Measurements from ENCODE around the gene LYPD4.
A peak's percentile ranks its signal among the peaks of the same experiment; 100 is the strongest.

Gene LYPD4

DNA sequence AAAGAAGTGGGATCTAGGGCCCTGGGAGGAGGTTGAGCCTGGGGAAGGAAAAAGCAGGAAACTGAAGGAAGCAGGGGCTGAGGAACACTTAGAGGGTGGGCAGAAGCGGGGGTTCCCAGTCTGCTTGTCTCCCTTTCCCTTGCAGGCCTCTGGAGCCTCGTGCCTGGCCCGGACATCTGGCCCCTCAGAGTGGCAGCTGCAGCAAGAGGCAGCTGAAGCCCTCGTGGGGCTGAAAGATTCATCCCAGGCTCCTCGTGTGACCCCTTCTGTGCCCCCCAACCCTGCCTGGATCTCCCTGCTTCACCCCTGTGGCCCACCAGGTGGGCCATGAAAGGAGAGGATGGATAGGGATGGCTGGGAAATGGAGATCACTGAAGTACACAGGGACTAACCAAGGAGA lies 5.9 kb upstream of the LYPD4 start:
- no peak for DNase-seq

- peak; percentile 50 for DNase-seq
Observed at GRCh38 chr19:41849067-41849466, 4.6 kb upstream of the LYPD4 start.

DNA sequence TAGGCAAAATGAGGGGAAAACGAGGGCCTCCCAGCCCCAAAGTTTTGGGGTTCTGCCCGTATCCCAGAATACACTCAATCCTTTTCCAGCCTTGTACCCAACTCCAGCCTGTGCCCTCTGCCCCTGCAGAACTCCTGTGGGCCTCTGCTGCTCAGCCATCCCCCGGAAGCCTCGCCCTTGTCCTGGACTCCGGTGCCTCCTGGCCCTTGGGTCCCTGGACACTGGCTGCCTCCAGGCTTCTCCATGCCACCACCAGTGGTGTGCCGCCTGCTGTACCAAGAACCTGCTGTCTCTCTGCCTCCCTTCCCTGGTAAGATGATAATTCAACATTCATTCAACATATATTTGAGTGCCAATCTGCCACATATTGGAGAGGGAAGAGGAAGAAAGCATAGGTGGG lies 4.2 kb upstream of the LYPD4 start:
- peak; percentile 56 for DNase-seq

- peak; percentile 47 for DNase-seq
Observed at GRCh38 chr19:41847351-41848105, 3.0 kb upstream of the LYPD4 start.

DNA sequence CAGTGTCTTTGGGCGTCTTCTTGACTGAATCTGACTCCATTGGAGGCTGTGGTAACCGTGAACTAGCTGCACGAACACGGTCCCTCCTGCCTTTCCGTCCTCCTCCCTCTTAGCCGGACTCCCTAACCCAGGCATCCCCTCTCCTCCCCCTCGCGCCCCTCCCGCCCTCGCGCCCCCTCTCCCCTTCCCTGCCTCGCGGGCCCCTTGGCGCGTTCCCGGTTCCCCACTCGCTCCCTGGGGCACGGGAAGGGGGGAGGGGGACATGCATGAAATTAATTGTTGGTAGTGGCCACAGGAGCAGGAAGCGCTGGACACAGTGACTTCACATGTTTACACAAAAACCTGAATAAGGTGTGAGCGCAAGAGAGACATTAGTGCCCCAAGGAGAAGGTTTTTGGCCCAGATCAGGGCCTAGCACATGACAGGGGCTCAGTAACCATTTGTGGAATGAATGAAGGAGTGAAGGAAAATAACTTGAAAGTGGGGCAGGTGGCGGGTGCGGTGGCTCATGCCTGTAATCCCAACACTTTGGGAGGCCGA lies 638 bp upstream of the LYPD4 start:
- no peak for DNase-seq

GRCh38 chr19:41845001-41845050 lies 343 bp upstream of the LYPD4 start, which contains the start of gene DMRTC2:
Gene DMRTC2, plus strand, starts transcription at chr19:41845042. Its CDS starts 2,387 bp downstream, at chr19:41847429.
- DNase-seq = no peak

DNA sequence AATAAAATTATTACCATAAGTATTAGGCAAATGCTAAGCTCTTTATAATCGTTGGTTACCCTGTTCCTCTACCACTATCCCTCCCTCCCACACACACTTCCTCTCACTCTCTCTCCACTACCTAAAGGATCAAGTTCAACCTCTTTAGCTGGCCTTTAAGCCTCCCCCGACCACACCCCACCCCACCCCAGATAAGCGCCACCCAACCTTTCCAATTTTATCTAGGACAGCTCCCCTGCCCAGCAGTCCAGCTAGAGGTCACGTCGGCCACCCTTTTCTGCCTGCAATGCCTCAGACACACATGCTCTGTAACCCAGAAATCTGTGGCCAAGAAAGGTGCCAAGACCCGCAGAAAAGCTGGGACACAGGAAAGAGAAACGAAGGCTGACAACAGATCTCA lies 1.1 kb downstream of the LYPD4 start:
- DNase-seq = peak; percentile 22

- DNase-seq = no peak
Observed at GRCh38 chr19:41839211-41839610, 5.3 kb downstream of the LYPD4 start.

- DNase-seq = peak; percentile 50
Observed at GRCh38 chr19:41837981-41838708, 6.3 kb downstream of the LYPD4 start.

- peak; percentile 66 for DNase-seq
Observed at GRCh38 chr19:41821003-41821735, 23.3 kb downstream of the LYPD4 start.

DNA sequence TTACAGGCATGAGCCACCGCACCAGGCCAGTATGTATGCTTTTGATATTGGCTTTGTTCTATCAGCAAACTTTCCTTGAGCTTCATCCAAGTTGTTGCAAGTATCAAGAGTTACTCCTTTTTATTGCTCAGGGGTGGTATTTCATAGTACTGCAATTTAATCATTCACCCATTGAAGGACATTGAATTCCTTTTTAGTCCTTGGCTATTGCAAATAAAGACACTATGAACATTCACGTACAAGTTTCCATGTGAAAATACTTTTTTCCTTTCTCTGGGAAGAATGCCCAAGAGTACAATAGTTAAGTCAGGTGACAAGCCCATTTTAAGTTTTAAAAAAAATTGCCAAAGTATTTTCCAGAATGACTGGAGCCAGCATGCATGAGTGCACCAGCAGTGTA lies 27.7 kb downstream of the LYPD4 start:
- DNase-seq = no peak

DNA sequence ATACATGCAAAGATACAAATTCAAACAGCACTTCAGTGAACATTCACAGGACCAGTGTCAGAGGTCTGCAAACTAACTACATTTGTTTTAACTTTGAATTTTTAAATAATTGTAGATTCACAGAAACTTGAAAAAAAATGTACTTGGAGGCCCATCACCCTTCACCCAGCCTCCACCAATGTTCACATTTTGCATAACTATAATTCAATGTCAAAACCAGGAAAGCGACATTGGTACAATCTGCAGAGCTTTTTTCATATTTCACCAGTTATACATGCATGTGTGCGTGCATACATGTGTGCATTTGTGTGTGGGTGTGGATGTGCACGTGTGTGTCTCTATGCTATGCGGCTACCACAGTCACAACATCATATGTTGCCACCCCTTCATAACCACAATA lies 29.2 kb downstream of the LYPD4 start:
- no peak for DNase-seq

DNA sequence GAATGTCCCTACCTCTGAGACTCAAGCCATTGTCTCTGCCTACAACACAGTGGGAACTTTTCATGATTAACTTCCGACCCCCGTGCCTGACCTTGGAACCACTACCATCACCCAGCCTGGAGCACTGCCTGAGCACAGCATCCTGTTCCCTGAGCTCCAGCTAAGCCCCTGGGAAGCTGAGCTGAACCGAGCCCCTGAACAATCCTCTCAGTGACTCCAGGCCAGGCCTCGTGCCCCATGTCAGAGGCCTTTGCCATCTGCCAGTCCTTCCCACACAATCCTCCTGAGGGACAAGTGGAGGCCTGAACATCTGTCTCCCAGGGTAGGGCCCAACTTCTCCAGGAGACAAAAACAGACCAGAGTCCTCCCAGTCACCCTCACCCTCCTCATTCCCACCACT lies 30.6 kb downstream of the LYPD4 start:
- no peak for DNase-seq

DNA sequence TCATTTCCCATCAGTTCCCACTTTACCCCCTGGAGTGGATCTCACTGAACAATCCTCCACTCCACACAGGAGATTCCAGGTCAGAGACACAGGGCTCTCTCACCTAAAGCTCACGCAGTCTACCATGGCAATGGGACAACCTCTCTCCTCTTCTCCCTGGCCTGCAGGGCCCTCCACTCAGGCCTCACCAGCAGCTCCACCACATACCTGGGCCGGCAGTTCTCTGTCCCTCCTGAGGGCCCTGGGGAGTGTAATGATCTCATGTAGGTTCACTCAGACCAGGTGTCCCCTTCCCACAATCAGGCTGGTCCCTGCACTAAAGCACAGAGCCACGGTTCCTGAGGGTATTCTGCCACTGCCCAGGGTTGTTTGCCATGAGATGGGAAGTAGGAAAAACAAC lies 32.5 kb downstream of the LYPD4 start:
- no peak for DNase-seq

GRCh38 chr19:41811036-41811435 lies 33.4 kb downstream of the LYPD4 start:
- DNase-seq = no peak

- DNase-seq = no peak
Observed at GRCh38 chr19:41810301-41810700, 34.2 kb downstream of the LYPD4 start.

GRCh38 chr19:41808663-41809566 lies 35.6 kb downstream of the LYPD4 start:
- peak; percentile 27 for DNase-seq

GRCh38 chr19:41807176-41807575 lies 37.3 kb downstream of the LYPD4 start:
- DNase-seq = no peak

- DNase-seq = no peak
Observed at GRCh38 chr19:41804336-41804735, 40.1 kb downstream of the LYPD4 start.

GRCh38 chr19:41802770-41803169 lies 41.7 kb downstream of the LYPD4 start:
- DNase-seq = no peak

- DNase-seq = no peak
Observed at GRCh38 chr19:41801792-41802211, 42.7 kb downstream of the LYPD4 start.

GRCh38 chr19:41801031-41801430 lies 43.5 kb downstream of the LYPD4 start:
- peak; percentile 6 for DNase-seq

GRCh38 chr19:41799444-41800000 lies 45.0 kb downstream of the LYPD4 start:
- DNase-seq = no peak
